Hepatocyte (in vitro differentiated cells): ENCODE results near the gene GPATCH2.

ENCODE experiments used
- EZH2 ChIP-seq: fragments of 200-600 bp; sonication (generic); IDR thresholded peaks from 2 replicates; pipeline ENCODE4 v1.6.1; 2016; ENCODE audit warnings: antibody characterized with exemption, mild to moderate bottlenecking, borderline replicate concordance
- TF ChIP-seq, protein P1 (sequence below): fragments of 200-600 bp; sonication (generic); IDR thresholded peaks from 2 replicates; pipeline ENCODE4 v1.5.1; 2016; ENCODE audit warnings: antibody characterized with exemption, mild to moderate bottlenecking; ENCODE audit not compliant: poor library complexity

- TF ChIP-seq, protein P1, sequence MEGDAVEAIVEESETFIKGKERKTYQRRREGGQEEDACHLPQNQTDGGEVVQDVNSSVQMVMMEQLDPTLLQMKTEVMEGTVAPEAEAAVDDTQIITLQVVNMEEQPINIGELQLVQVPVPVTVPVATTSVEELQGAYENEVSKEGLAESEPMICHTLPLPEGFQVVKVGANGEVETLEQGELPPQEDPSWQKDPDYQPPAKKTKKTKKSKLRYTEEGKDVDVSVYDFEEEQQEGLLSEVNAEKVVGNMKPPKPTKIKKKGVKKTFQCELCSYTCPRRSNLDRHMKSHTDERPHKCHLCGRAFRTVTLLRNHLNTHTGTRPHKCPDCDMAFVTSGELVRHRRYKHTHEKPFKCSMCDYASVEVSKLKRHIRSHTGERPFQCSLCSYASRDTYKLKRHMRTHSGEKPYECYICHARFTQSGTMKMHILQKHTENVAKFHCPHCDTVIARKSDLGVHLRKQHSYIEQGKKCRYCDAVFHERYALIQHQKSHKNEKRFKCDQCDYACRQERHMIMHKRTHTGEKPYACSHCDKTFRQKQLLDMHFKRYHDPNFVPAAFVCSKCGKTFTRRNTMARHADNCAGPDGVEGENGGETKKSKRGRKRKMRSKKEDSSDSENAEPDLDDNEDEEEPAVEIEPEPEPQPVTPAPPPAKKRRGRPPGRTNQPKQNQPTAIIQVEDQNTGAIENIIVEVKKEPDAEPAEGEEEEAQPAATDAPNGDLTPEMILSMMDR: peak; percentile 20
- TF ChIP-seq EZH2: no peak
These were observed at the start of gene GPATCH2, which contains the start of gene SPATA17 for GRCh38 chr1:217630711-217631591.
